ENCODE results near the gene IRF2BP1. TPM values are rescaled to one million over a fixed set of nuclear protein-coding genes. Genes with fewer than 3 reads are reported as not detected.

The IRF2BP1 gene
- total RNA-seq, 3 donors from 2014 or later, result 19.0 to 33.7 (median 19.8) TPM

GRCh38 chr19:45864629-45865082 lies 21.3 kb downstream of the IRF2BP1 start:
- H3K4me3 ChIP-seq, result peak overlapping the region; percentile 32
- intact Hi-C loops (cut with DNase I, micrococcal nuclease), result no loop called here
- H3K36me3 ChIP-seq (ENCODE audit: low read depth), result no peaks in the 10 kb centered on the region
- DNase-seq, result no peak
- ATAC-seq, result no peak
- H3K4me1 ChIP-seq (ENCODE audit: low read depth), result peaks cover 23% of the 10 kb centered on the region
- no peak for TF ChIP-seq CTCF (IDR thresholded peaks at IDR 0.05)
- H3K9me3 ChIP-seq, result no peaks in the 10 kb centered on the region

GRCh38 chr19:45863840-45864628 lies 21.9 kb downstream of the IRF2BP1 start, which contains the start of gene FOXA3:
Gene FOXA3, plus strand, starts transcription at chr19:45864326. Its CDS starts 131 bp downstream, at chr19:45864457.
- intact Hi-C loops (cut with DNase I, micrococcal nuclease), result no loop called here
- H3K4me1 ChIP-seq (ENCODE audit: low read depth), result peaks cover 23% of the 10 kb centered on the region
- ATAC-seq, result peak; percentile 76

DNA sequence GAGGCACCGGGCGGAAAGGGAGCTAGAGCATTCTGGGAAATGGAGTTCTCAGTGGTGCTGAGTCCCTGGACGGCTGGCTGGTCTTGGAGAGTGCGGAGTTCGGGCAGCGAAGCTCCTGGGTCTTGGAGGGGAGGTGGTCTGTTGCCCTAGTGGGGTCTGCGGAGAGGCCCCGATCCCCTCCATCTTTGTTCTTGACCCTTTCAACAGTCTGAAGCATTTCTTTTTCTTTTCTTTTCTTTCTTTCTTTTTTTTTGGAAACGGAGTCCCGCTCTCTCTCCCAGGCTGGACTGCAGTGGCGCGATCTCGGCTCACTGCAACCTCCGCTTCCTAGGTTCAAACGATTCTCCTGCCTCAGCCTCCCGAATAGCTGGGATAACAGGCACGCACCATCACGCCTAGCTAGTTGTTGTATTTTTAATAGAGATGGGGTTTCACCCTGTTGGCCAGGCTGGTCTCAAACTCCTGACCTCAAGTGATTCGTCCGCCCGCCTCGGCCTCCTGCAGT lies 22.6 kb downstream of the IRF2BP1 start:
- DNase-seq, result no peak
- no peak for TF ChIP-seq CTCF (IDR thresholded peaks at IDR 0.05)
- Histone ChIP-seq H3K9me3 (no peaks in the 10 kb centered on the region), H3K4me3 (peak overlapping the region; percentile 81), H3K36me3 (ENCODE audit: low read depth) (no peaks in the 10 kb centered on the region), H3K4me1 (ENCODE audit: low read depth) (peaks cover 23% of the 10 kb centered on the region)
- intact Hi-C loops (cut with DNase I, micrococcal nuclease), result no loop called here
- ATAC-seq, result no peak

More at GRCh38 chr19:45863840-45864628, 21.9 kb downstream of the IRF2BP1 start, which contains the start of gene FOXA3:
- peak within 1 kb of the TSS; percentile 81 for H3K4me3 ChIP-seq
- DNase-seq, result peak; percentile 74 to 90 (median 84)
- H3K9me3 ChIP-seq, result no peaks in the 10 kb centered on the region
- peak; percentile 80 for TF ChIP-seq CTCF (IDR thresholded peaks at IDR 0.05)
- no peaks in the 10 kb centered on the region for H3K36me3 ChIP-seq (ENCODE audit: low read depth)

- TF ChIP-seq CTCF (IDR thresholded peaks at IDR 0.05), result peak; percentile 3
- DNase-seq (peak; percentile 99 to 100 (median 99)), ATAC-seq (peak; percentile 89)
- intact Hi-C loops (cut with DNase I, micrococcal nuclease), result no loop called here
- Histone ChIP-seq H3K9me3 (no peaks in the 10 kb centered on the region), H3K36me3 (ENCODE audit: low read depth) (no peaks in the 10 kb centered on the region), H3K4me1 (ENCODE audit: low read depth) (peaks cover 23% of the 10 kb centered on the region), H3K4me3 (peak within 1 kb of the TSS; percentile 81)
Observed at GRCh38 chr19:45862564-45863334, 23.2 kb downstream of the IRF2BP1 start, which contains the start of gene SYMPK. Gene SYMPK, minus strand, starts transcription at chr19:45863147. Its CDS starts 8,652 bp downstream, at chr19:45854495.

DNA sequence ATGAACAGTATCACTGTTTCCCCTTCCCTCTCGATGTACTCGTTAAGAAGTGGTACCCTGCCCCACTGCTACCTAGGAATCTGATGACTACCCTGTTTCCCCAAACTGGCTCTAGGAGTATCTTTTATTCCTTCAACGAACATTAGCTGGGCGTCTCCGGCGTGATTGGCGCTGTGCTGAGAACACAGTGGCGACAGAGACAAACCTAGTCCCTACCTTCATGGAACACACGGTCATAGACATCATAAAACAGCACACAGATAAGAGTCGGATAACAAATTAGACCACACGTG lies 23.7 kb downstream of the IRF2BP1 start:
- intact Hi-C loops (cut with DNase I, micrococcal nuclease), result no loop called here
- Histone ChIP-seq H3K4me1 (ENCODE audit: low read depth) (peaks cover 23% of the 10 kb centered on the region), H3K9me3 (no peaks in the 10 kb centered on the region), H3K4me3 (peak overlapping the region; percentile 81), H3K36me3 (ENCODE audit: low read depth) (no peaks in the 10 kb centered on the region)
- ATAC-seq, result peak; percentile 45
- peak in 2 of 3 donors; percentile 64 to 72 for DNase-seq
- no peak for TF ChIP-seq CTCF (IDR thresholded peaks at IDR 0.05)

Measured in mucosa of descending colon (tissue), 3 donors.